GM12878 (cell line): ENCODE measurements around the gene ARL4C. TPM values are rescaled to one million over a fixed set of nuclear protein-coding genes. Genes with fewer than 3 reads are reported as not detected.

Experiments used
- ATAC-seq: fragments of 200-7000 bp; cut with Tn5 transposase; 3 replicates; pipeline ENCODE4 v1.9.1; 2020; ENCODE audit warnings: mild to moderate bottlenecking, moderate library complexity
- BruUV-seq: library from RNA; stranded (reverse); fragments of 400-500 nt; replicated peaks from 2 replicates; lab custom pipeline; 2021; lab: Mats Ljungman, UMichigan
- CTCF ChIA-PET: fragments of 300-600 bp; sonication (Branson Sonifier 250); formaldehyde crosslinking; extraction: SDS; loops from one replicate; lab custom pipeline; 2021; ENCODE audit warnings: inconsistent platforms; lab: Yijun Ruan, JAX
- POLR2A ChIA-PET: fragments of 350-600 bp; formaldehyde crosslinking; extraction: SDS; loops from one replicate; lab custom pipeline; 2021; ENCODE audit warnings: inconsistent platforms; lab: Charles Lee
- RAD21 ChIA-PET: fragments of 300-600 bp; sonication (Branson Sonifier 250); formaldehyde crosslinking; loops from one replicate; lab custom pipeline; 2023; ENCODE audit warnings: antibody characterized with exemption; ENCODE audit not compliant: unreplicated experiment; lab: Charles Lee
- SMC1A ChIA-PET: fragments of 300-600 bp; sonication (Branson Sonifier 250); formaldehyde crosslinking; loops from one replicate; lab custom pipeline; 2023; ENCODE audit not compliant: unreplicated experiment, uncharacterized antibody; lab: Charles Lee
- DNase-seq: peaks from one replicate; pipeline ENCODE4 v3.0.0-alpha.2; 2011; ENCODE audit warnings: low read depth, low spot score
- FAIRE-seq: peaks from 3 replicates; lab custom pipeline; 2011; peaks lifted over from hg19 to GRCh38; lab: Jason Lieb, UNC
- H2AFZ ChIP-seq: 2 replicates; pipeline ENCODE4 v1.6.0; 2011; ENCODE audit warnings: low read depth, low read length, control low read depth; ENCODE audit not compliant: control insufficient read depth
- H3K27ac ChIP-seq: 2 replicates; pipeline ENCODE4 v1.5.1; 2011; ENCODE audit warnings: control low read depth; ENCODE audit not compliant: control insufficient read depth, insufficient read depth
- H3K27me3 ChIP-seq, 2 experiments: replicated peaks in 1 of 2; 2 replicates each; pipeline versions ENCODE4 v1.6.0 to v1.6.1; 2011; ENCODE audit warnings: low read length in 1 of 2; ENCODE audit not compliant: control insufficient read depth in 2 of 2, insufficient read depth in 2 of 2
- H3K36me3 ChIP-seq, 2 experiments: 2 replicates each; pipeline ENCODE4 v1.5.1; 2011; ENCODE audit warnings: low read length in 1 of 2; ENCODE audit not compliant: control insufficient read depth in 2 of 2, insufficient read depth in 2 of 2
- H3K4me1 ChIP-seq: 2 replicates; pipeline ENCODE4 v1.6.1; 2011; ENCODE audit warnings: mild to moderate bottlenecking, low read length, moderate library complexity, mixed read lengths; ENCODE audit not compliant: control insufficient read depth, insufficient read depth
- H3K4me2 ChIP-seq: 2 replicates; pipeline ENCODE4 v1.6.0; 2011; ENCODE audit warnings: control low read depth; ENCODE audit not compliant: control insufficient read depth, insufficient read depth
- H3K4me3 ChIP-seq: fragments of 200-600 bp; sonication (generic); 2 replicates; pipeline ENCODE4 v1.5.1; 2016
- H3K79me2 ChIP-seq: 2 replicates; pipeline ENCODE4 v1.6.0; 2011; ENCODE audit warnings: low read length; ENCODE audit not compliant: control insufficient read depth, insufficient read depth
- H3K9ac ChIP-seq: 2 replicates; pipeline ENCODE4 v1.8.0; 2011; ENCODE audit warnings: low read length, control low read depth, mixed read lengths; ENCODE audit not compliant: control insufficient read depth, insufficient read depth
- H3K9me3 ChIP-seq: replicated peaks from 3 replicates; pipeline ENCODE4 v1.5.1; 2011; ENCODE audit warnings: mild to moderate bottlenecking, low read length; ENCODE audit not compliant: control insufficient read depth, insufficient read depth
- H4K20me1 ChIP-seq: 2 replicates; pipeline ENCODE4 v1.6.0; 2011; ENCODE audit not compliant: control insufficient read depth, insufficient read depth
- CREB1 ChIP-seq: IDR thresholded peaks from 2 replicates; pipeline ENCODE4 v1.6.1; 2012; ENCODE audit warnings: low read depth, mild to moderate bottlenecking, inconsistent platforms
- DPF2 ChIP-seq: fragments of 450-650 bp; IDR thresholded peaks from 2 replicates; pipeline ENCODE4 v1.6.1; 2017; ENCODE audit warnings: mild to moderate bottlenecking
- GABPA ChIP-seq: IDR thresholded peaks from 2 replicates; pipeline ENCODE4 v1.6.1; 2014; ENCODE audit warnings: antibody characterized with exemption, low read depth, mild to moderate bottlenecking, inconsistent platforms
- KAT2A ChIP-seq: conservative IDR thresholded peaks from 2 replicates; pipeline ENCODE4 v1.6.1; 2011; ENCODE audit warnings: low read depth, low read length; ENCODE audit not compliant: control insufficient read depth
- MXI1 ChIP-seq: fragments of 150-350 bp; IDR thresholded peaks from 2 replicates; pipeline ENCODE4 v1.6.1; 2011; ENCODE audit warnings: low read depth, mild to moderate bottlenecking, inconsistent platforms, low read length, improper control_type of control experiment
- TARDBP ChIP-seq: IDR thresholded peaks from 2 replicates; pipeline ENCODE4 v1.6.1; 2016; ENCODE audit warnings: borderline replicate concordance
- USF2 ChIP-seq: IDR thresholded peaks from 2 replicates; pipeline ENCODE4 v1.6.1; 2011; ENCODE audit warnings: low read depth, low read length, improper control_type of control experiment, borderline replicate concordance
- WGBS: methylation state at CpG from one replicate; pipeline ENCODE4 v1.1.6; 2016; ENCODE audit warnings: low lambda C conversion rate; ENCODE audit not compliant: insufficient replicate concordance, insufficient coverage; ENCODE audit errors: missing lambda C conversion rate; 5-methylcytosine and 5-hydroxymethylcytosine counted together
- in situ Hi-C: fragments of 300-500 bp; cut with MboI; formaldehyde crosslinking; loops from 9 replicates; pipeline ENCODE4 v1.14.3; 2018; ENCODE audit warnings: mixed read lengths
- intact Hi-C: fragments of 100-400 bp; cut with micrococcal nuclease; formaldehyde crosslinking; loops from one replicate; pipeline ENCODE4 v1.14.2; 2022; ENCODE audit not compliant: unreplicated experiment
- polyA plus RNA-seq, 11 experiments: library from polyadenylated mRNA; depleted of rRNA in 4 of 11; unstranded in 6 of 11; stranded (reverse) in 5 of 11; fragments of >200 nt; fragmentation: Nextera tagmentation in 4 of 11; fragmentation: Illumina TruSeq in 1 of 11; extraction: Ambion mirVana in 4 of 11; extraction: Trizol in 1 of 11; gene quantifications; 1 replicate in 1 of 11; 2 replicates in 10 of 11; pipeline versions ENCODE4 v1.2.1 to v1.2.3, GENCODE V29; 2011 to 2016; ENCODE audit warnings: inconsistent platforms in 2 of 11, missing spikeins in 2 of 11, low read depth in 1 of 11
- total RNA-seq, 4 experiments: library from RNA; depleted of rRNA in 3 of 4; stranded (reverse); fragments of >200 nt in 3 of 4; fragmentation: Illumina TruSeq in 1 of 4; extraction: Trizol in 1 of 4; gene quantifications; 2 replicates each; pipeline versions ENCODE4 v1.2.1 to v1.2.3, GENCODE V29; 2013 to 2021
- TF ChIP-seq, protein P1 (sequence below): fragments of 450-650 bp; IDR thresholded peaks from 2 replicates; pipeline ENCODE4 v1.6.1; 2017; ENCODE audit warnings: mild to moderate bottlenecking
- TF ChIP-seq, protein P2 (sequence below): fragments of 450-650 bp; IDR thresholded peaks from 2 replicates; pipeline ENCODE4 v1.6.1; 2017; ENCODE audit warnings: mild to moderate bottlenecking, moderate library complexity
- TF ChIP-seq, protein P3 (sequence below): IDR thresholded peaks from 2 replicates; pipeline ENCODE4 v1.6.1; 2012; ENCODE audit warnings: mild to moderate bottlenecking, low read depth, low read length
- TF ChIP-seq, protein P4 (sequence below): IDR thresholded peaks from 2 replicates; pipeline ENCODE4 v1.6.1; 2011; ENCODE audit warnings: low read depth, mild to moderate bottlenecking, low read length, moderate library complexity, borderline replicate concordance; ENCODE audit errors: extremely low read depth

ARL4C gene
- total and polyA plus RNA-seq, 10 of the 15 experiments (the other 5 are each of a cell fraction or from before 2014, with no cell fraction given): 0.03 to 0.72 (median 0.06) TPM; not detected in 4

DNA sequence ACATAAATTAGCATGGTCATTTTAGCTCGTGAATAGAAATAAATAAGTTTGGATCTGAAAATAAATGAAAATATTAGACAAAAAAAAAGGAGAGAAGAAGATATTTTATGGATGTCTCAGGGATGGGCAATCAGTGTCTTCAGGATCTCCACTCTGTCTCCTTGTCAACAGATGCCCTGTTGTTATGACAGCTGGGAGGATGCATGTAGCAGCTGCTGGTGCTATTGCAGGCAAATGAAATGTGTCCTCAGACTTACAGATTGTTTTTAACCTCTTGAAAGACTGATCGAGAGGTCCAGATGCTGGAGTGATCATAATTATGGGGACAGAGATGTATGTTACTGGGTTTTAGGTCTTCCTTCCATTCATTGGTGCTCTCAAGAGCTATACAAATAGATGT lies 24.7 kb upstream of the ARL4C start:
- H3K36me3 ChIP-seq: no peaks in the 10 kb centered on the region
- POLR2A ChIA-PET: no interaction called here
- in situ Hi-C loops: no loop called here
- no peak for ATAC-seq
- intact Hi-C loops: no loop called here
- FAIRE-seq: no peak
- H2AFZ ChIP-seq: no peak overlapping the region
- no peaks in the 10 kb centered on the region for H4K20me1 ChIP-seq
- H3K4me2 ChIP-seq: no peak overlapping the region
- no peaks in the 10 kb centered on the region for H3K4me1 ChIP-seq
- SMC1A ChIA-PET: interaction anchor here (0.7 kb wide), 1 partner anchor 74 kb away, joined by 4 read pairs; no protein-coding TSS in a partner anchor
- H3K79me2 ChIP-seq: no peaks in the 10 kb centered on the region
- CTCF ChIA-PET: interaction anchor here (1.0 kb wide), 1 partner anchor 16 kb away, joined by 3 read pairs; no protein-coding TSS in a partner anchor
- H3K27ac ChIP-seq: no peak overlapping the region
- H3K4me3 ChIP-seq: no peak overlapping the region
- 2% methylated on average over 2 of the region's 2 CpGs for WGBS
- no peaks in the 10 kb centered on the region for H3K9me3 ChIP-seq
- RAD21 ChIA-PET: no interaction called here
- H3K9ac ChIP-seq: no peak overlapping the region
- no peaks in the 10 kb centered on the region for H3K27me3 ChIP-seq
- TF ChIP-seq KAT2A: no peak
- TF ChIP-seq, protein P1, sequence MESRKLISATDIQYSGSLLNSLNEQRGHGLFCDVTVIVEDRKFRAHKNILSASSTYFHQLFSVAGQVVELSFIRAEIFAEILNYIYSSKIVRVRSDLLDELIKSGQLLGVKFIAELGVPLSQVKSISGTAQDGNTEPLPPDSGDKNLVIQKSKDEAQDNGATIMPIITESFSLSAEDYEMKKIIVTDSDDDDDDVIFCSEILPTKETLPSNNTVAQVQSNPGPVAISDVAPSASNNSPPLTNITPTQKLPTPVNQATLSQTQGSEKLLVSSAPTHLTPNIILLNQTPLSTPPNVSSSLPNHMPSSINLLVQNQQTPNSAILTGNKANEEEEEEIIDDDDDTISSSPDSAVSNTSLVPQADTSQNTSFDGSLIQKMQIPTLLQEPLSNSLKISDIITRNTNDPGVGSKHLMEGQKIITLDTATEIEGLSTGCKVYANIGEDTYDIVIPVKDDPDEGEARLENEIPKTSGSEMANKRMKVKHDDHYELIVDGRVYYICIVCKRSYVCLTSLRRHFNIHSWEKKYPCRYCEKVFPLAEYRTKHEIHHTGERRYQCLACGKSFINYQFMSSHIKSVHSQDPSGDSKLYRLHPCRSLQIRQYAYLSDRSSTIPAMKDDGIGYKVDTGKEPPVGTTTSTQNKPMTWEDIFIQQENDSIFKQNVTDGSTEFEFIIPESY: no peak
- TF ChIP-seq, protein P2, sequence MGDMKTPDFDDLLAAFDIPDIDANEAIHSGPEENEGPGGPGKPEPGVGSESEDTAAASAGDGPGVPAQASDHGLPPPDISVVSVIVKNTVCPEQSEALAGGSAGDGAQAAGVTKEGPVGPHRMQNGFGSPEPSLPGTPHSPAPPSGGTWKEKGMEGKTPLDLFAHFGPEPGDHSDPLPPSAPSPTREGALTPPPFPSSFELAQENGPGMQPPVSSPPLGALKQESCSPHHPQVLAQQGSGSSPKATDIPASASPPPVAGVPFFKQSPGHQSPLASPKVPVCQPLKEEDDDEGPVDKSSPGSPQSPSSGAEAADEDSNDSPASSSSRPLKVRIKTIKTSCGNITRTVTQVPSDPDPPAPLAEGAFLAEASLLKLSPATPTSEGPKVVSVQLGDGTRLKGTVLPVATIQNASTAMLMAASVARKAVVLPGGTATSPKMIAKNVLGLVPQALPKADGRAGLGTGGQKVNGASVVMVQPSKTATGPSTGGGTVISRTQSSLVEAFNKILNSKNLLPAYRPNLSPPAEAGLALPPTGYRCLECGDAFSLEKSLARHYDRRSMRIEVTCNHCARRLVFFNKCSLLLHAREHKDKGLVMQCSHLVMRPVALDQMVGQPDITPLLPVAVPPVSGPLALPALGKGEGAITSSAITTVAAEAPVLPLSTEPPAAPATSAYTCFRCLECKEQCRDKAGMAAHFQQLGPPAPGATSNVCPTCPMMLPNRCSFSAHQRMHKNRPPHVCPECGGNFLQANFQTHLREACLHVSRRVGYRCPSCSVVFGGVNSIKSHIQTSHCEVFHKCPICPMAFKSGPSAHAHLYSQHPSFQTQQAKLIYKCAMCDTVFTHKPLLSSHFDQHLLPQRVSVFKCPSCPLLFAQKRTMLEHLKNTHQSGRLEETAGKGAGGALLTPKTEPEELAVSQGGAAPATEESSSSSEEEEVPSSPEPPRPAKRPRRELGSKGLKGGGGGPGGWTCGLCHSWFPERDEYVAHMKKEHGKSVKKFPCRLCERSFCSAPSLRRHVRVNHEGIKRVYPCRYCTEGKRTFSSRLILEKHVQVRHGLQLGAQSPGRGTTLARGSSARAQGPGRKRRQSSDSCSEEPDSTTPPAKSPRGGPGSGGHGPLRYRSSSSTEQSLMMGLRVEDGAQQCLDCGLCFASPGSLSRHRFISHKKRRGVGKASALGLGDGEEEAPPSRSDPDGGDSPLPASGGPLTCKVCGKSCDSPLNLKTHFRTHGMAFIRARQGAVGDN: no peak
- TF ChIP-seq, protein P3, sequence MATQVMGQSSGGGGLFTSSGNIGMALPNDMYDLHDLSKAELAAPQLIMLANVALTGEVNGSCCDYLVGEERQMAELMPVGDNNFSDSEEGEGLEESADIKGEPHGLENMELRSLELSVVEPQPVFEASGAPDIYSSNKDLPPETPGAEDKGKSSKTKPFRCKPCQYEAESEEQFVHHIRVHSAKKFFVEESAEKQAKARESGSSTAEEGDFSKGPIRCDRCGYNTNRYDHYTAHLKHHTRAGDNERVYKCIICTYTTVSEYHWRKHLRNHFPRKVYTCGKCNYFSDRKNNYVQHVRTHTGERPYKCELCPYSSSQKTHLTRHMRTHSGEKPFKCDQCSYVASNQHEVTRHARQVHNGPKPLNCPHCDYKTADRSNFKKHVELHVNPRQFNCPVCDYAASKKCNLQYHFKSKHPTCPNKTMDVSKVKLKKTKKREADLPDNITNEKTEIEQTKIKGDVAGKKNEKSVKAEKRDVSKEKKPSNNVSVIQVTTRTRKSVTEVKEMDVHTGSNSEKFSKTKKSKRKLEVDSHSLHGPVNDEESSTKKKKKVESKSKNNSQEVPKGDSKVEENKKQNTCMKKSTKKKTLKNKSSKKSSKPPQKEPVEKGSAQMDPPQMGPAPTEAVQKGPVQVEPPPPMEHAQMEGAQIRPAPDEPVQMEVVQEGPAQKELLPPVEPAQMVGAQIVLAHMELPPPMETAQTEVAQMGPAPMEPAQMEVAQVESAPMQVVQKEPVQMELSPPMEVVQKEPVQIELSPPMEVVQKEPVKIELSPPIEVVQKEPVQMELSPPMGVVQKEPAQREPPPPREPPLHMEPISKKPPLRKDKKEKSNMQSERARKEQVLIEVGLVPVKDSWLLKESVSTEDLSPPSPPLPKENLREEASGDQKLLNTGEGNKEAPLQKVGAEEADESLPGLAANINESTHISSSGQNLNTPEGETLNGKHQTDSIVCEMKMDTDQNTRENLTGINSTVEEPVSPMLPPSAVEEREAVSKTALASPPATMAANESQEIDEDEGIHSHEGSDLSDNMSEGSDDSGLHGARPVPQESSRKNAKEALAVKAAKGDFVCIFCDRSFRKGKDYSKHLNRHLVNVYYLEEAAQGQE: no peak
- TF ChIP-seq MXI1: no peak
- no peak for TF ChIP-seq CREB1
- TF ChIP-seq DPF2: no peak
- TF ChIP-seq, protein P4, sequence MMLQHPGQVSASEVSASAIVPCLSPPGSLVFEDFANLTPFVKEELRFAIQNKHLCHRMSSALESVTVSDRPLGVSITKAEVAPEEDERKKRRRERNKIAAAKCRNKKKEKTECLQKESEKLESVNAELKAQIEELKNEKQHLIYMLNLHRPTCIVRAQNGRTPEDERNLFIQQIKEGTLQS: no peak
- no peak for TF ChIP-seq USF2
- TF ChIP-seq GABPA: no peak
- no peak for TF ChIP-seq TARDBP
- no TSS peak for BruUV-seq
- DNase-seq: no peak
